Right lobe of liver (tissue), 4 donors: Measurements from ENCODE around the gene XRN2.

Experiments
- CTCF ChIP-seq, 4 donors: fragments of 200-600 bp in 3 of 4; fragments of 450-650 bp in 1 of 4; IDR thresholded peaks; one replicate each; pipeline versions ENCODE4 v1.5.1 to v1.8.0; 2016 to 2022; ENCODE audit warnings: antibody characterized with exemption in 4 of 4, mild to moderate bottlenecking in 2 of 4
- POLR2A ChIP-seq: fragments of 450-650 bp; IDR thresholded peaks from one replicate; pipeline ENCODE4 v1.6.1; 2017; ENCODE audit warnings: antibody characterized with exemption, mild to moderate bottlenecking
- donor health status: DM: no; HTN: no; CAD: no.
- donor health status: DM: no; HTN: no; CAD: no.
- donor health status: DM: no; HTN: yes; CAD: no.

- TF ChIP-seq POLR2A (no peak), CTCF (IDR thresholded peaks at IDR 0.05) (no peak)
Measured at GRCh38 chr20:21435576-21435975, 132.4 kb downstream of the XRN2 start.
